Measurements from ENCODE around the gene XPO4. TPM values are rescaled to one million over a fixed set of nuclear protein-coding genes. Genes with fewer than 3 reads are reported as not detected.
A peak's percentile ranks its signal among the peaks of the same experiment; 100 is the strongest.

The XPO4 gene
- total RNA-seq, 1 experiment from 2014 or later: 7.0 TPM

GRCh38 chr13:20843166-20843565 lies 59.4 kb downstream of the XPO4 start:
- no peak for DNase-seq (ENCODE audit: low read depth)
- in situ Hi-C loops (cut with HindIII; ENCODE audit: low pct_unique_long_range_greater_than_20kb, low sequenced_read_pairs): loop anchor here (25.0 kb wide), 1 partner anchor 656 kb away; the partner anchor contains the start of gene GJB2

GRCh38 chr13:20840568-20840967 lies 62.0 kb downstream of the XPO4 start:
- in situ Hi-C loops (cut with HindIII; ENCODE audit: low pct_unique_long_range_greater_than_20kb, low sequenced_read_pairs): loop anchor here (25.0 kb wide), 1 partner anchor 653 kb away; the partner anchor contains the start of gene GJB2
- no peak for DNase-seq (ENCODE audit: low read depth)

DNA sequence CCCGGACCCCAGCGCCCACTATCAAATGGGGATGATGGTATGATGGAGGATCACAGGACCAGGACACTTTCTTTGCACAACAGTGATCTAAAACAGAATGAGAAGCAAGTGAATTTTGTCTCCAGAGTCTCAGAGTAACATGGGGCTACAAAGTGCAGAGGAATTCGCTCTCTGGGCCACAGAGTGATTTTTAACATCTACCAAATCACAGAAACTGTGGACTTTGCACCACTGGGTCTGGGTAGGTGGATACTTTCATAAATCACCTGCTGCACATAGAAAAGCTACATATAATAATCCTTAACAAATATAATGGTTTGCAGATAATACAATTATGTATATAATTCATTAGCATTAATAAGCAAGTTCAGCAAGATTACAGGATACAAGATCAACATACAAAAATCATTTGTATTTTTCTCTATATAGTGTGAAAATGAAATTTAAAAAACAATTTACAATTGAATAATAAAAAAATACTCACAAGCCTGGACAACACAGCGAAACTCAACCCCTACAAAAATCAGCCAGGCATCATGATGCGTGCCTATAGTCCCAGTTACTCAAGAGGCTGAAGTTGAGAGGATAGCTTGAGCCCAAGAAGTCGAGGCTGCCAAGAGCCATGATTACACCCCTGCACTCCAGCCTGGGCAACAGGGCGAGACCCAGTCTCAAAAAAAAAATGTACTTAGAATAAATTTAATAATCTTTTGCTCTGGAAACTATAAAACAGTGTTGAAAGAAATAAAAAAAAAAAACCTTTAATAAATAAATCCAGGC lies 68.5 kb downstream of the XPO4 start:
- DNase-seq (ENCODE audit: low read depth): no peak

GRCh38 chr13:20832861-20833260 lies 69.7 kb downstream of the XPO4 start:
- in situ Hi-C loops (cut with HindIII; ENCODE audit: low pct_unique_long_range_greater_than_20kb, low sequenced_read_pairs): loop anchor here (25.0 kb wide), 1 partner anchor 646 kb away; the partner anchor contains the start of gene GJB2

More for the DNA sequence above, 68.5 kb downstream of the XPO4 start:
- in situ Hi-C loops (cut with HindIII; ENCODE audit: low pct_unique_long_range_greater_than_20kb, low sequenced_read_pairs): loop anchor here (25.0 kb wide), 1 partner anchor 647 kb away; the partner anchor contains the start of gene GJB2

GRCh38 chr13:20831933-20832332 lies 70.6 kb downstream of the XPO4 start:
- in situ Hi-C loops (cut with HindIII; ENCODE audit: low pct_unique_long_range_greater_than_20kb, low sequenced_read_pairs): loop anchor here (25.0 kb wide), 1 partner anchor 645 kb away; the partner anchor contains the start of gene GJB2
- DNase-seq (ENCODE audit: low read depth): no peak

More at GRCh38 chr13:20832861-20833260, 69.7 kb downstream of the XPO4 start:
- DNase-seq (ENCODE audit: low read depth): no peak

DNA sequence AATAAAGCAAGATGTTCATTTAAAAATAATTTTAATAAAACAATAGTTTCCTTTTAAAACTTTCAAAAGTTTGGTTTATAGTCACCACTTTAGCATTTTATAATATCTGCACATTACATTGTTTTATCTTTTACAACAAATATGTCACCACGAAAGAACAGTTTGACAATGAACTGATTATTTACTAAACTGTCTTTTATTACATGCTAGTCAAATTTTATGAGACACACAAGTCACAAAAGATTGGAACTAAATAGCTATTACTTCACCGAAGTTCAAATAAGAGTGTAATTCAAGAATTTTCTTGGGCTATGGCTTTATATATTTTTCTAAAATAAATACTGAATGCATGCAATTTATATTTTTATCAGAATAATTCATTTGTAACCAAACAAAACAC lies 71.3 kb downstream of the XPO4 start:
- in situ Hi-C loops (cut with HindIII; ENCODE audit: low pct_unique_long_range_greater_than_20kb, low sequenced_read_pairs): loop anchor here (25.0 kb wide), 1 partner anchor 644 kb away; the partner anchor contains the start of gene GJB2
- DNase-seq (ENCODE audit: low read depth): no peak

GRCh38 chr13:20828539-20829364 lies 73.8 kb downstream of the XPO4 start:
- in situ Hi-C loops (cut with HindIII; ENCODE audit: low pct_unique_long_range_greater_than_20kb, low sequenced_read_pairs): loop anchor here (25.0 kb wide), 1 partner anchor 641 kb away; the partner anchor contains the start of gene GJB2
- peak; percentile 45 for DNase-seq (ENCODE audit: low read depth)

GRCh38 chr13:20826843-20827560 lies 75.5 kb downstream of the XPO4 start:
- no peak for DNase-seq (ENCODE audit: low read depth)
- in situ Hi-C loops (cut with HindIII; ENCODE audit: low pct_unique_long_range_greater_than_20kb, low sequenced_read_pairs): loop anchor here (25.0 kb wide), 1 partner anchor 640 kb away; the partner anchor contains the start of gene GJB2

DNA sequence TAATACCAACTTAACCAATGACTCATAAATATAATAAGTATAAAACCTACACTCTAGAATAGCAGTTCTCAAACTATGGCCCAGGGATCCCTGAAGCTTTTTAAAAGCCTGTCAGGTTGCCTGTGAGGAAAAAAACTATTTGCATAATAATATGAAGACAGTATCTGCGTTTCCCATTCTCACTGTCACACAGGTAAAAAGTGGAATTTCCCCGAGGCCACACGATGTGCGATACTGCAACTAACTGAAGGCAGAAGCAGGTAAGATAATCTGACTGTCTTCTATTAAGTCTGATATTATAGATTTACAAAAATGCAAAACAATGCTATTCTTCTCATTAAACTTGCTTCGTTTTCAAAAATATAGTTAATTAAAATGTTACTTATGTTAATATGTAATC lies 76.2 kb downstream of the XPO4 start:
- DNase-seq (ENCODE audit: low read depth): no peak
- in situ Hi-C loops (cut with HindIII; ENCODE audit: low pct_unique_long_range_greater_than_20kb, low sequenced_read_pairs): loop anchor here (25.0 kb wide), 1 partner anchor 639 kb away; the partner anchor contains the start of gene GJB2

- in situ Hi-C loops (cut with HindIII; ENCODE audit: low pct_unique_long_range_greater_than_20kb, low sequenced_read_pairs): loop anchor here (25.0 kb wide), 1 partner anchor 638 kb away; the partner anchor contains the start of gene GJB2
- DNase-seq (ENCODE audit: low read depth): no peak
These were observed 77.1 kb downstream of the XPO4 start for GRCh38 chr13:20825477-20825875.

DNA sequence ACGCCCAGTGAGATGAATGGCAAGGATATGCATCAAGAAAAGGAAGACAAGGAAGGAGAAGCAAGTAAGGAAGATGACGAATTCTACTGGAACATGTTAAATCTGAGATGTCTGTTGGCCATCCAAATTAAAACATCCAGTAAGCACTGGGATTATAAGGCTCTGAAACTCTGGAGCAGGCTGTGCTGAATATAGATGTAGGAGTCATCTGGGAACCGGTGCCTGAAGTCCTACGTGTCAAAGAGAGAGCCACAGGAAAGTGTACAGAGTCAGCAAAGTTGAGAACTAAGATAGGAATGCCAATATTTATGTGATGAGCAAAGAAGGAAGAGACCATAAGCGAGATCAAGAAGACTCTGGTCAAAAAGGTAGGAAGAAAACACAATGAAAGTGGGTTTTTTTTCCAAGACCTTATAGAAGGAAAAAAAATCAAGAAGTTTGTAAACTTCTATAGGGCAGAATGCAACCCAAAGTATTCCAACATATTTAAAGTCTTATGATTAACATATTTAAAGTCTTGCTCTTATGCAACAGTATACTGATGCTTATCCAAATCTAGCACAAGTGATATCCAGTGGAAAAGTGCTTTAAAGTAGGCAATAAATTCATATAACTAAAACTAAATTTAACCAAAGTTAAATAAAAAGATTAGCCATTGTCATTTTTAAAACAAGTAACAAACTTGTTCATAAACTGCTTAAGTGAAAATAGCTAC lies 77.6 kb downstream of the XPO4 start:
- in situ Hi-C loops (cut with HindIII; ENCODE audit: low pct_unique_long_range_greater_than_20kb, low sequenced_read_pairs): loop anchor here (25.0 kb wide), 1 partner anchor 638 kb away; the partner anchor contains the start of gene GJB2
- no peak for DNase-seq (ENCODE audit: low read depth)

DNA sequence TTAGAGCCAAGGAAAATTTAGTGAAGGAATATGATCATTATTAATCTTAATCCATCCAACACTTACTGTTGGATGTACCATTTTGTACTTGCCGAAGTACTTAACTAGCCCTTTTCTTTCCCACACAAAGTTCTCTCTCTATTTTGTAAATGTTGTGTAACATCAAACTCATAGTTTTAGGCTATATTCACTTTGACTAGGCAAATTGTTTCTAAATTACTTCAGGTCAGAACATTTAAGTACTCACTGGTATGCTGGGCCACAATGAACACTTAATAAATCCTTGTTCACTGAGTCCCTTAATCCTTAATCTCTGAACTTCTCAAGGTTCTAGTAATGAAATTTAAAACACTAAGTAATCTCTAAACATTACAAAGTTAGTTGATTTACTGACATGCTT lies 79.5 kb downstream of the XPO4 start:
- DNase-seq (ENCODE audit: low read depth): no peak
- in situ Hi-C loops (cut with HindIII; ENCODE audit: low pct_unique_long_range_greater_than_20kb, low sequenced_read_pairs): no loop called here

DNA sequence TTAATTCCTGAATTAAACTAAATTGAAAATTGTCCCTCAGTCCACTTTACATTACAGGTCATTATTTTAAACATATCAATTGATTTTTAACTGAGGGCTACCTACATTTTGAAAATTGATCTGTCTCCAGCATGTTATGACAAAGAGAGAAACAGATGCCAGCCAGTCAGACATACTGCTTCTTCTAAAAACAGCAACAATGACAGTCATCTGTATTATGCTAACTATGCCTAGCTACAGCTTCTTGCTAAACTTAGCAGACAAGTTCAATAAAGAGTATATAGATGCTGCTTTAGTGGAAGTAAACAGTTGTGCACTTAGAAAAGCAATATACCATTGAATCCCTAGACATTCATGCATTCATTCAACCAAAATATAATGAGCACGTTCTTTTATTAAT lies 80.1 kb downstream of the XPO4 start:
- in situ Hi-C loops (cut with HindIII; ENCODE audit: low pct_unique_long_range_greater_than_20kb, low sequenced_read_pairs): no loop called here
- no peak for DNase-seq (ENCODE audit: low read depth)

- in situ Hi-C loops (cut with HindIII; ENCODE audit: low pct_unique_long_range_greater_than_20kb, low sequenced_read_pairs): no loop called here
- no peak for DNase-seq (ENCODE audit: low read depth)
These were observed 82.8 kb downstream of the XPO4 start for GRCh38 chr13:20819715-20820114.

DNA sequence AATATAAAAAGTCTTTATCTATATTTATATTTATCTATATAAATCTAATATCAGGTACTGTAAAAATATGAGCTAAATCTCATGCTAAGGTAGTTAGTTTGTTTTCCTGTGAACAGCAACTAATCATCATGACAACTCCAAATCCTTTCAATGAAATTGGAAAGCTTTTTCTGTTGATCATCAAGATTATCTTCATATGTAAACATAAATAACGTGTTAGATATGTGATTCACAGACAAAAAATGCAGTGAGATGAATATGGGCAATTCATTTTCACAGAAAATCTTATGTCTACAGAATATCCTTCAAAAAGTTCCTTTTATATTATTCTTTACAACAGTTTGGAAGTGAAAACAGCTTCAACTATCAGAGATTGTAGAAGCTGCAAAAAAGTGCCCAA lies 87.1 kb downstream of the XPO4 start:
- in situ Hi-C loops (cut with HindIII; ENCODE audit: low pct_unique_long_range_greater_than_20kb, low sequenced_read_pairs): no loop called here
- no peak for DNase-seq (ENCODE audit: low read depth)

DNA sequence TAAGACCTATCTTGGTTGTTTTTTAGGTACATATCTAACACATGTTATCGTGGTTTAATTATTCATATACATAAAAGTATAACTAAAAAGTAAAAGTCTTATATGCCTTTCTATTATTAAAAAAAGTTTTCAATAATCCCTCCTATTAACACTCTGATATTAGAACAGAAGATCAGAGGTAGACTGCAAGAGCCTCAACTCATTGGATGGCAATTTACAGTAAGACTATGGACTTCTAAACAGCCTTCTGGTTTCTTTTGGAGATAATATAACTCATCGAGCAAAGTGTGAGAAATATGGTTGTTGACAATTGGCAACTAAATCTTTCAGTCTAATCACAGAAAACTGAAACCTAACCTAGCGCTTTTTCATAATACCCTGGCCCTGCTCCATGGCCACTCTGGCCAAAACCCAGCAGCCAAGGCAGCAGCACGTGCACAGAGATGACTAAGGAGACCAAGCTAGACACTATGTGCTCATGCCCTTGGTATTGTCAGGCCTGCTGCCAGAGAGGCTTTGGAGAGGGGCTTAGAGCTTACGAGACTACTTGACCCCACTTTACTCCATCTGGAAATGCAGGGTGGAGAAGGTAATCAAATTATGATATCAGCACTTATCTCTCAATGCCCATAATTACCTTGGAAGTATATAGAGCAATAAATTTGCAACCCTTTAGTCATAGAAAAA lies 88.2 kb downstream of the XPO4 start:
- DNase-seq (ENCODE audit: low read depth): peak; percentile 61
- in situ Hi-C loops (cut with HindIII; ENCODE audit: low pct_unique_long_range_greater_than_20kb, low sequenced_read_pairs): no loop called here

DNA sequence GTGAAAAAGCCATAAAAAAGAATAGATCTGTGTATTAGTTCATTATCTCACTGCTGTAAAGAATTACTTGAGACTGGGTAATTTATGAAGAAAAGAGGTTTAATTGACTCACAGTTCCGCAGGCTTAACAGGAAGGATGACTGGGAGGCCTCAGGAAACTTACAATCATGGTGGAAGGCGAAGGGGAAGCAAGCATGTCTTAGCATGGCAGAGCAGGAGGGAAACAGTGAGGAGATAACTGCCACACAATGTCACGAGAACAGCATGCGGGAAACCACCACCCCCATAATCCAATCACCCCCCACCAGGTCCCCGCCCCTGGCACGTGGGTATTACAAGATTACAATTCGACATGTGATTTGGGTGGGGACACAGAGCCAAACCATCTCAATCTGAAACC lies 89.7 kb downstream of the XPO4 start:
- no peak for DNase-seq (ENCODE audit: low read depth)
- in situ Hi-C loops (cut with HindIII; ENCODE audit: low pct_unique_long_range_greater_than_20kb, low sequenced_read_pairs): no loop called here
